HFFc6 (cell line): ENCODE data around the gene CGB7. TPM values are rescaled to one million over a fixed set of nuclear protein-coding genes. Genes with fewer than 3 reads are reported as not detected.
A peak's percentile ranks its signal among the peaks of the same experiment; 100 is the strongest.
"Not testable (repeated sequence)": the region's sequence is repeated elsewhere in the genome, so short reads cannot be mapped to it uniquely, and the experiment has no call there.

Source experiments
- DNase-seq: peaks from one replicate; pipeline ENCODE4 v3.0.0-alpha.2; 2018
- H3K27ac Mint-ChIP-seq: 2 replicates; pipeline ENCODE4 v1.8.0; 2020; ENCODE audit warnings: mild to moderate bottlenecking, mixed read lengths
- H3K27me3 Mint-ChIP-seq: 2 replicates; pipeline ENCODE4 v1.8.0; 2021; ENCODE audit warnings: mild to moderate bottlenecking, moderate library complexity, mixed read lengths; ENCODE audit not compliant: insufficient read depth
- H3K36me3 Mint-ChIP-seq: 2 replicates; pipeline ENCODE4 v1.8.0; 2021; ENCODE audit warnings: low read depth, mixed read lengths
- H3K4me1 Mint-ChIP-seq: 2 replicates; pipeline ENCODE4 v1.8.0; 2020; ENCODE audit warnings: low read depth, mixed read lengths
- H3K4me3 Mint-ChIP-seq: 2 replicates; pipeline ENCODE4 v1.8.0; 2020; ENCODE audit warnings: mild to moderate bottlenecking, moderate library complexity, mixed read lengths
- H3K9me3 Mint-ChIP-seq: 2 replicates; pipeline ENCODE4 v1.8.0; 2020; ENCODE audit warnings: mild to moderate bottlenecking, mixed read lengths
- CTCF ChIP-seq: fragments of 200-600 bp; sonication (generic); IDR thresholded peaks from 2 replicates; pipeline ENCODE4 v1.5.0; 2021; ENCODE audit warnings: antibody characterized with exemption, mild to moderate bottlenecking
- total RNA-seq, 6 experiments: library from RNA; stranded (reverse); fragmentation: NEBNext Ultra II Directional; extraction: Animal tissue kit (Norgen Biotek cat#: 25700); gene quantifications; 2 replicates in 1 of 6; 3 replicates in 5 of 6; pipeline ENCODE4 v1.2.3, GENCODE V29; 2021

Gene CGB7
- total RNA-seq, 6 experiments from 2014 or later = 0.36 to 2.2 (median 2.1) TPM

- H3K4me1 Mint-ChIP-seq = peaks cover 35% of the 10 kb centered on the region
- not testable (repeated sequence) for H3K27me3 Mint-ChIP-seq, H3K4me3 Mint-ChIP-seq, DNase-seq, H3K36me3 Mint-ChIP-seq, H3K9me3 Mint-ChIP-seq, H3K27ac Mint-ChIP-seq
Observed at GRCh38 chr19:49024233-49024632, 33.3 kb downstream of the CGB7 start, which contains the start of gene CGB3. Gene CGB3 (minus strand): TSS chr19:49024333. CDS start chr19:49023971, 362 bp downstream.

DNA sequence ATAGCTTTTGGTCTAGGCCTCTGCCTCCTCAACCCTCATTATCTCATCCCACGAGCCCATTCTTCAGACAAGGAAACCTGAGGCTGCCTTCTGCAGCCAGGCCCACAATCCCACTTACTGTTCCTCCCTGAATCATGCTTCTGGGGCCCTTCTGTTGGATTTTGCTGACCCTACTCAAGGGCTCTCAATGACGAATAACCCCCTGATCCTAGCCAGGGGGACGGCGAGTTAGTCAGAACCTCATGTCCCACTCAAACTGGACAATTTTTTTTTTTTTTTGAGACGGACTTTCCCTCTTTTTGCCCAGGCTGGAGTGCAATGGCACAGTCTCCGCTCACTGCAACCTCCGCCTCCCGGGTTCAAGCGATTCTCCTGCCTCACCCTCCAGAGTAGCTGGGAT lies 35.4 kb downstream of the CGB7 start:
- Mint-ChIP-seq H3K4me1 (peaks cover 44% of the 10 kb centered on the region), H3K36me3 (no peaks in the 10 kb centered on the region), H3K27me3 (peaks cover 3% of the 10 kb centered on the region; the same call in 1 of the 2 replicates), H3K27ac (no peak overlapping the region), H3K4me3 (no peak overlapping the region), H3K9me3 (no peaks in the 10 kb centered on the region)
- DNase-seq = no peak
- no peak for TF ChIP-seq CTCF

DNA sequence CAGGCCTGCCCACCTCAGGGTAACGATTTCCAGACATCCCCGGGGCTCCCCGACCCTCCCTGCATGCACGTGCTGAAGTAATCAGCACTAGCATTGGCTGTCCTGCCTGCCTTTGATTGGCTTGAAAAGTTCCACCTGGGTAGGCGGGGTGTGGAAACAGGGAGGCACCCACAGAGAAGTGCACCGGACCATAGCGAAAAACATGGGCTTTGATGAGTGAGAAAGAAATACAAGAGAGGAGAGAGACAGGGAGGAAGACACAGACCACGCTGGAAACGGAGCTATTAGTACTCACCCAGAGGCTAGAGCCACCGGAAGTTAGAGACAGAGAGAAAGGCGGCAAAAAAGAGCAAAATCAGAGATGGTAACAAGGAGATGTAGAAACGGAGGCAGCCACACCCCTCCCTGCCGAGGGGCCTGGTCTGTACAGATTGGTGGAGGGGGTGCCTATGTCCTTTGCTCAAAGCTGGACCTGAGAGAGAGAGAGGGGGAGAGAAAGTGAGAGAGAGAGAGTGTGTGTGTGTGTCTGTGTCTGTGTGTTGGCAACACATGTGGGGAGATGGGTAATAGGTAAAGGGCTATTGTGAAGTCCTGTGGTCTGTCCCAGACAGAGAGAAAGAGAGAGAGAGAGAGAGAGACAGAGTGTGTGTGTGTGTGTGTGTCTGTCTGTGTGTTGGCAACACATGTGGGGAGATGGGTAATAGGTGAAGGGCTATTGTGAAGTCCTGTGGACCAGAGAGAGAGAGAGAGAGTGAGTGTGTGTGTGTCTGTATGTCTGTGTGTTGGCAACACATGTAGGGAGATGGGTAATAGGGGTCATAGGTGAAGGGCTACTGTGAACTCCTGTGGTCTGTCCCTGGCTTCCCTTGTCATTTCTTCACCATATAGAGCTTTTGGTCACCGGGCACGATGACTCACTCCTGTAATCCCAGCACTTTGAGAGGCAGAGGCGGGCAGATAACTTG lies 36.3 kb downstream of the CGB7 start:
- no peaks in the 10 kb centered on the region for H3K36me3 Mint-ChIP-seq
- H3K27ac Mint-ChIP-seq = peak overlapping the region; percentile 2; the same call in 1 of the 2 replicates
- H3K4me1 Mint-ChIP-seq = peaks cover 44% of the 10 kb centered on the region
- DNase-seq = peak; percentile 27
- TF ChIP-seq CTCF = no peak
- H3K9me3 Mint-ChIP-seq = no peaks in the 10 kb centered on the region
- no peak overlapping the region; the same call in 1 of the 2 replicates for H3K4me3 Mint-ChIP-seq
- peaks cover 3% of the 10 kb centered on the region; the same call in 1 of the 2 replicates for H3K27me3 Mint-ChIP-seq

GRCh38 chr19:49020342-49020741 lies 37.2 kb downstream of the CGB7 start:
- Mint-ChIP-seq H3K36me3 (0 out of 2 replicates have a peak, but pooled peaks cover 5% of the 10 kb centered on the region), H3K4me1 (peaks cover 37% of the 10 kb centered on the region), H3K9me3 (no peaks in the 10 kb centered on the region), H3K27ac (no peak overlapping the region), H3K27me3 (no peaks in the 10 kb centered on the region; the same call in 1 of the 2 replicates), H3K4me3 (no peak overlapping the region)
- no peak for DNase-seq
- TF ChIP-seq CTCF = no peak

- no peak for DNase-seq
- TF ChIP-seq CTCF = peak; percentile 19
- H3K36me3 Mint-ChIP-seq = peaks cover 6% of the 10 kb centered on the region; the same call in 1 of the 2 replicates
- H3K4me1 Mint-ChIP-seq = peaks cover 31% of the 10 kb centered on the region
- H3K27ac Mint-ChIP-seq = peak overlapping the region; percentile 14
- no peaks in the 10 kb centered on the region for H3K9me3 Mint-ChIP-seq
- H3K27me3 Mint-ChIP-seq = no peaks in the 10 kb centered on the region; the same call in none of the 2 replicates
- H3K4me3 Mint-ChIP-seq = peak overlapping the region; percentile 80
Observed at GRCh38 chr19:49019242-49019932, 38.2 kb downstream of the CGB7 start.

DNA sequence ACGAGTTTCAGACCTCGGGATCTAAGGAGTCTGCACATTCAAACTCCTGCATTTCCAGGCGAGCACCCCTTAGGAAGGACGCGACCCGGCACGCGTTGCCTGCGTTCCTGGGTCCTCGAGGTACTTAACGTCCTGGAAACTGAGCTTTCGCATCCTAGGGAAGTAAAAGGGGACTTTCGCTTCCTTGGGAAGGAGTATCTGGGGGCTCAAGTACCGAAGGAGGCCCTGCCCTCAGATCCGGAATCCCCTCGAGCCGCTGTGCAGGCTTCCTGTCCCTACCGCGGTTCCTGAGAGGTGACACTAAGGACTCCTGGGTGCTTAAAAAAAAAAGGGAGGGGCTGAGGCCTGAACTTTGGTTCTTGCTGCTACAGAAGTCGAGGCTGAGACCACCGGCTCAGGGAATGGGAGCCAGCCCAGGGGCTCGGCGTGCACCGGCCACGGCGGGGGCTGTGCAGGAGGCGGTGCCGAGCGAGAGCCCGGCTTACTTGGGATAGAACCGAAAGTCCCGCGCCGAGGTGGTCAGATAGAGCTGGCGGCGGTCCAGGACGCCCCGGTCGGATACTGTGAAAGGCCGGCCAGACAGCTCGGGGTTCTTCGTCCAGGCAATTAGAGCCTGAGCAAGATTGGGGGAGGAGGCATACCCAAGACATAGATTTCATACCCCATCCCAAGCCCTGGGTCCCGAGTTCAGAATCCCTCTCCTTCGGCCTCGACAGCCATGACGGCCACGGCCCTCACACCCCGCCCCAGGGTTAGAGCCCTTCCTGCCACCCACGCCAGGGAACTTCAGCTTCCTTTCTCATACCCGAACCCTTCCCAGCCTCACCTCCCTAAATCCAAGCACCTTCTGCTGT lies 38.9 kb downstream of the CGB7 start:
- H3K4me3 Mint-ChIP-seq = peak overlapping the region; percentile 80
- H3K36me3 Mint-ChIP-seq = peaks cover 14% of the 10 kb centered on the region; the same call in 1 of the 2 replicates
- H3K27me3 Mint-ChIP-seq, H3K9me3 Mint-ChIP-seq, DNase-seq: not testable (repeated sequence)
- peaks cover 31% of the 10 kb centered on the region for H3K4me1 Mint-ChIP-seq
- H3K27ac Mint-ChIP-seq = peak overlapping the region; percentile 45
